ENCODE measurements around the gene PLPP2.

The PLPP2 gene

DNA sequence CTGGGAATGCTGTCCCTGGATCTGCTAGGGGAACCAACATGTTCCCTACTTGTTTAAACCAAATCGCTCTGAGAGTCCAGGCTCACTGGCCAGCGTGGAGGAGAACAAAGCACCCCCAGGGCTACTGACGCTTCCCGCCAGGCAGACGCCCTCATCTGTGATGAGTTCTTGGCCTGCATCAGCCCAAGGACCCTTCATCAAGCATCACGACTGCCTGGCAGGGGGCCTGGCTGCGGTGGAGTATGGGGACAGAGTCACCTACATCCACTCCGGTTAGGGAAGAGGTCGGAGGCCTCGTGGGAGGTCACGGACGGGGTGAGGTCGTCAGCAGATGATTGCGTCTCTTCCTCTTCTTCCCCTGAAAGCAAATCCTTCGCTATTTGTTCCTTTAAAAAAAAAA is 35.7 kb upstream of the PLPP2 start:
- Histone ChIP-seq H4K20me1 (ENCODE audit: insufficient read depth) (no peaks in the 10 kb centered on the region), H3K4me1 (ENCODE audit: low read depth, poor library complexity, severe bottlenecking) (no peaks in the 10 kb centered on the region), H3K4me2 (no peak overlapping the region), H3K79me2 (ENCODE audit: insufficient read depth, low read depth) (no peaks in the 10 kb centered on the region), H3K27ac (no peak overlapping the region), H3K4me3 (IDR thresholded peaks at IDR 0.05; ENCODE audit: insufficient read depth, low read depth, low read length) (no peak overlapping the region), H2AFZ (ENCODE audit: low read depth) (no peak overlapping the region), H3K9ac (no peak overlapping the region), H3K27me3 (ENCODE audit: insufficient read depth, low read depth) (no peaks in the 10 kb centered on the region), H3K36me3 (ENCODE audit: insufficient read depth) (no peaks in the 10 kb centered on the region)
- TF ChIP-seq, protein P1, sequence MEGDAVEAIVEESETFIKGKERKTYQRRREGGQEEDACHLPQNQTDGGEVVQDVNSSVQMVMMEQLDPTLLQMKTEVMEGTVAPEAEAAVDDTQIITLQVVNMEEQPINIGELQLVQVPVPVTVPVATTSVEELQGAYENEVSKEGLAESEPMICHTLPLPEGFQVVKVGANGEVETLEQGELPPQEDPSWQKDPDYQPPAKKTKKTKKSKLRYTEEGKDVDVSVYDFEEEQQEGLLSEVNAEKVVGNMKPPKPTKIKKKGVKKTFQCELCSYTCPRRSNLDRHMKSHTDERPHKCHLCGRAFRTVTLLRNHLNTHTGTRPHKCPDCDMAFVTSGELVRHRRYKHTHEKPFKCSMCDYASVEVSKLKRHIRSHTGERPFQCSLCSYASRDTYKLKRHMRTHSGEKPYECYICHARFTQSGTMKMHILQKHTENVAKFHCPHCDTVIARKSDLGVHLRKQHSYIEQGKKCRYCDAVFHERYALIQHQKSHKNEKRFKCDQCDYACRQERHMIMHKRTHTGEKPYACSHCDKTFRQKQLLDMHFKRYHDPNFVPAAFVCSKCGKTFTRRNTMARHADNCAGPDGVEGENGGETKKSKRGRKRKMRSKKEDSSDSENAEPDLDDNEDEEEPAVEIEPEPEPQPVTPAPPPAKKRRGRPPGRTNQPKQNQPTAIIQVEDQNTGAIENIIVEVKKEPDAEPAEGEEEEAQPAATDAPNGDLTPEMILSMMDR (conservative IDR thresholded peaks at IDR 0.05; ENCODE audit: low read depth, low read length), result no peak

DNA sequence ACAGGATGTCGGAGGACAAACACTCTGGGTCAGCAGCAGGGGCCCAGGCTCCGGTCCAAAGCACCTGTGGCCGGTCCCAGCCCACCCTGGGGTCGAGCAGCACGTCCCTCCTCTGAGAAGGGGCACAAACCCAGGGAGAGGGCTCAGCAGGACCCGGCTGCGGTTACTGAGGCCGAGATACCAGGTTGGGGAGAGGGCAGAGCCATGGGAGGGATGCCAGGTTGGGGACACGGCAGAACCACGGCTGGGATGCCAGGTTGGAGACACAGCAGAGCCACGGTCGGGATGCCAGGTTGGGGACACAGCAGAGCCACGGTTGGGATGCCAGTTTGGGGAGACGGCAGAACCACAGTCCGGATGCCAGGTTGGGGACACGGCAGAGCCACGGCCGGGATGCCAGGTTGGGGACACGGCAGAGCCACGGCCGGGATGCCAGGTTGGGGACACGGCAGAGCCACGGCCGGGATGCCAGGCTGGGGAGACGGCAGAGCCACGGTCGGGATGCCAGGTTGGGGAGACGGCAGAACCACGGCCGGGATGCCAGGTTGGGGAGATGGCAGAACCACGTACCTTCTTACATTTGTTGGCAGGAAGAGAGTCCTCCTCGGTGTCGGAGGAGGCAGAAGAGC is 34.8 kb upstream of the PLPP2 start:
- no peak overlapping the region for H3K27ac ChIP-seq
- H3K9ac ChIP-seq, result no peak overlapping the region
- no peaks in the 10 kb centered on the region for H3K4me1 ChIP-seq (ENCODE audit: low read depth, poor library complexity, severe bottlenecking)
- no peak overlapping the region for H3K4me2 ChIP-seq
- H3K4me3 ChIP-seq (IDR thresholded peaks at IDR 0.05; ENCODE audit: insufficient read depth, low read depth, low read length), result no peak overlapping the region
- no peaks in the 10 kb centered on the region for H4K20me1 ChIP-seq (ENCODE audit: insufficient read depth)
- TF ChIP-seq, protein P1 (conservative IDR thresholded peaks at IDR 0.05; ENCODE audit: low read depth, low read length), result no peak
- no peaks in the 10 kb centered on the region for H3K79me2 ChIP-seq (ENCODE audit: insufficient read depth, low read depth)
- H2AFZ ChIP-seq (ENCODE audit: low read depth), result no peak overlapping the region
- no peaks in the 10 kb centered on the region for H3K36me3 ChIP-seq (ENCODE audit: insufficient read depth)
- no peaks in the 10 kb centered on the region for H3K27me3 ChIP-seq (ENCODE audit: insufficient read depth, low read depth)

DNA sequence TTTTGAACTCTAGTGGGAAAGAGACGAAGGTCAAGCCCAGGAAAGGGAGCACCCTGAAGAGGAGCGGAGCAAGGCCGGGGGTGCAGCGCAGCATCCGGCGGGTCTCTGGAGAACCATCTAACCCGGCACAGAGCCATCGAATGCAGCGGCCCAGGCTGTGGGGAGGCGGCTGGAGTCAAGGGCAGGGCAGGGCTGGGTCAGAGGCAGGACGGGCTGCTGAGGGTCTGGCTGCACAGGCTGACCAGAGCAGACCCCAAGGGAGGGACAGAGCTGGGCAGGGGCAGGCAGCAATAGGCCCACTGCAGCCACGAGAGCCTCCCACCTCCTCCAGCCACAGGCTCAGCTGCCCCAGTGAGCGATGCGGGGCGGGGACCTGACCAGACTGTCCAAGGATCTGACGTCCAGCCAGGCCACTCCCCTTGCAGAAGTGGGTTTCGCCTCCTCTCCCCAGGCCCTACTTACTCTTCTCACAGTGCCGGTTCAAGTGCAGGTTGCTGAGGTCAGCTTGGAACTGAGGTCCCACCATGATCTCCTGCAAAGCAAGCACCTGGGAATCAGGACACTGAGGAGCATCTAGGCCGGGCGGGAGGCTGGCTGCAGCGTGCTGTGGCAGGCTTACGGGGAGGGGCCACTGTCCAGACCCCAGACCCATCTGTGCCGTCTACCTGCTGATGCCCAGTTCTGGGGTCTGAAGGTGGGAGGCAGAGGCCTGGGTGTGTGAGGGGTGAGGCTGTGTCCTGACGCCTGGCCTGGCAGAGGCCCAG is 34.2 kb upstream of the PLPP2 start:
- H2AFZ ChIP-seq (ENCODE audit: low read depth), result no peak overlapping the region
- H3K79me2 ChIP-seq (ENCODE audit: insufficient read depth, low read depth), result no peaks in the 10 kb centered on the region
- TF ChIP-seq, protein P1 (conservative IDR thresholded peaks at IDR 0.05; ENCODE audit: low read depth, low read length), result no peak
- H3K4me3 ChIP-seq (IDR thresholded peaks at IDR 0.05; ENCODE audit: insufficient read depth, low read depth, low read length), result no peak overlapping the region
- no peaks in the 10 kb centered on the region for H3K36me3 ChIP-seq (ENCODE audit: insufficient read depth)
- H4K20me1 ChIP-seq (ENCODE audit: insufficient read depth), result no peaks in the 10 kb centered on the region
- no peaks in the 10 kb centered on the region for H3K27me3 ChIP-seq (ENCODE audit: insufficient read depth, low read depth)
- H3K9ac ChIP-seq, result no peak overlapping the region
- no peak overlapping the region for H3K27ac ChIP-seq
- no peaks in the 10 kb centered on the region for H3K4me1 ChIP-seq (ENCODE audit: low read depth, poor library complexity, severe bottlenecking)
- no peak overlapping the region for H3K4me2 ChIP-seq

DNA sequence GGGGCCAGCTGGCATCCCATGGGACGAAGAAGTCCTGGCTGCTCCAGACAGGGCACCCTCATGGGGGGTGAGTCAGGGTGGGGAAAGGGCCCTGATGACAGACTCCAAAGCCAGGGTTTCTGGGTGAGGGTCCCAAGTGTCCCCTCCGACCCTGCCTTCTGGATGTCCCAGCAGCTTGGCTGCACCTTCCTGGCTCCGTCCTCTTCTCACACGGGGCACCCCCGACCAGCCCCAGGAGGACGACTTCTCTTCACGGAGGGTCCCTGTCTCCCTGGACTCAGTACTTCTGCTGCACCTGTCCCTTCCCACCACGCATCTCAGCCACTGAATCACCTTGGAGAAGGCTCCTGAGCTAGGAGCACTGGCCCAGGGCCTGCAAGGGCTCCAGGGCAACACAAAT is 33.5 kb upstream of the PLPP2 start:
- no peaks in the 10 kb centered on the region for H3K36me3 ChIP-seq (ENCODE audit: insufficient read depth)
- no peaks in the 10 kb centered on the region for H3K27me3 ChIP-seq (ENCODE audit: insufficient read depth, low read depth)
- no peak overlapping the region for H3K4me2 ChIP-seq
- no peak overlapping the region for H3K9ac ChIP-seq
- TF ChIP-seq, protein P1 (conservative IDR thresholded peaks at IDR 0.05; ENCODE audit: low read depth, low read length), result no peak
- no peaks in the 10 kb centered on the region for H4K20me1 ChIP-seq (ENCODE audit: insufficient read depth)
- no peak overlapping the region for H2AFZ ChIP-seq (ENCODE audit: low read depth)
- no peak overlapping the region for H3K27ac ChIP-seq
- no peaks in the 10 kb centered on the region for H3K4me1 ChIP-seq (ENCODE audit: low read depth, poor library complexity, severe bottlenecking)
- no peaks in the 10 kb centered on the region for H3K79me2 ChIP-seq (ENCODE audit: insufficient read depth, low read depth)
- no peak overlapping the region for H3K4me3 ChIP-seq (IDR thresholded peaks at IDR 0.05; ENCODE audit: insufficient read depth, low read depth, low read length)
